COLO829 (cell line): ENCODE results near the gene ERVMER34-1.

Experiments
- DNase-seq: peaks from one replicate; pipeline ENCODE4 v3.0.0; 2012; ENCODE audit warnings: low spot score

Gene ERVMER34-1, protein sequence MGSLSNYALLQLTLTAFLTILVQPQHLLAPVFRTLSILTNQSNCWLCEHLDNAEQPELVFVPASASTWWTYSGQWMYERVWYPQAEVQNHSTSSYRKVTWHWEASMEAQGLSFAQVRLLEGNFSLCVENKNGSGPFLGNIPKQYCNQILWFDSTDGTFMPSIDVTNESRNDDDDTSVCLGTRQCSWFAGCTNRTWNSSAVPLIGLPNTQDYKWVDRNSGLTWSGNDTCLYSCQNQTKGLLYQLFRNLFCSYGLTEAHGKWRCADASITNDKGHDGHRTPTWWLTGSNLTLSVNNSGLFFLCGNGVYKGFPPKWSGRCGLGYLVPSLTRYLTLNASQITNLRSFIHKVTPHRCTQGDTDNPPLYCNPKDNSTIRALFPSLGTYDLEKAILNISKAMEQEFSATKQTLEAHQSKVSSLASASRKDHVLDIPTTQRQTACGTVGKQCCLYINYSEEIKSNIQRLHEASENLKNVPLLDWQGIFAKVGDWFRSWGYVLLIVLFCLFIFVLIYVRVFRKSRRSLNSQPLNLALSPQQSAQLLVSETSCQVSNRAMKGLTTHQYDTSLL

DNA sequence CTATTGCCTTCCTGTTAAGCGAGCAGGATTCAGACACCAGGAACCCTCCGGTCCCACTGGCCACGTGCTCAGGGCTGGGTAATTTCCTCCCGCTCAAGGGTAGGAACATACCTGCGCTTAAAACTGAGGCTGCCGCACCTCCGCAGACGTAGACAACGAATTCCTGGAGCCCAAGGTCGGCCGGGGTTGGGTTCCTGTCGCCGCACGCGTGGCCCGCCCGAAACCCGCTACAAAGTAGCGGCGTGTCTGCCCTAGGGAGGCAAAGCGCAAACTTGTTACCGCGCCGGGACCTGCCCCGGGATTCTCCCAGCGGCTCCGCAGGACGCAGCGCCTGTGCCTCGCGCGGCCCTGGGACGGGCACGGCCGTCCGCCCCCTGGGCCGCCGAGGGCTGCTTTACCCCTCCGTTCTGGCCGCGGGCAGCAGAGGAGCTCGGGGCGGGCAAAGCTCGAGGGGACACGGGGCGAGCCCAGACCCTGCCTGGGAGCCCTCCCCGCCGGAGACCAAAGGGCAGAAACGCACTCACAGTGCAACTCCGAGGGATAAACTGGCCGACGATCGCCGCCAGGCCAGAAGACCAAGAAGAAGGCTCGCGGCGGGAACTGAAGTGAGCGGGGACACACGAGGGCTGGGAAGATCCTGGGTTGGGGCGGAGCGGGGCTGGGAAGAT lies at the start of gene ERVMER34-1:
ERVMER34-1 (minus strand) TSS at position 607 of the 668 bp plus-strand sequence. CDS start 5,905 bp downstream, outside the sequence.
- DNase-seq = no peak

- no peak for DNase-seq
These were observed 48.6 kb upstream of the ERVMER34-1 start for GRCh38 chr4:52799813-52800212.

DNA sequence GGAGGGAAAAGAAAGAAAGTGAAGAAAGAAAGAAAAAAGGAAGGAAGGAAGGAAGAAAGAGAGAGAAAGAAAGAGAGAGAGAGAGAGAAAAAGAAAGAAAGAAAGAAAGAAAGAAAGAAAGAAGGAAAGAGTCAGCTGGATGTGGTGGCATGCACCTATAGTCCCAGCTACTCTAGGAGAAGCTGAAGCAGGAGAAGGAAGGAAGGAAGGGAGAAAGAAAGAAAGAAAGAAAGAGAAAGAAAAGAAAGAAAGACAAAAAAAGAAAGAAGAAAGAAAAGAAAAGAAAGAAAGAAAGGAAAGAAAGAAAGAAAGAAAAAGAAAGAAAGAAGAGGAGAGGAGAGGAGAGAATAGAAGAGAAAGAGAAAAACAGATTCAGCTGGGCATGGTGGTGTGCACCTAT lies 44.3 kb upstream of the ERVMER34-1 start:
- DNase-seq = no peak

- no peak for DNase-seq
These were observed 40.7 kb upstream of the ERVMER34-1 start for GRCh38 chr4:52791936-52792335.

DNA sequence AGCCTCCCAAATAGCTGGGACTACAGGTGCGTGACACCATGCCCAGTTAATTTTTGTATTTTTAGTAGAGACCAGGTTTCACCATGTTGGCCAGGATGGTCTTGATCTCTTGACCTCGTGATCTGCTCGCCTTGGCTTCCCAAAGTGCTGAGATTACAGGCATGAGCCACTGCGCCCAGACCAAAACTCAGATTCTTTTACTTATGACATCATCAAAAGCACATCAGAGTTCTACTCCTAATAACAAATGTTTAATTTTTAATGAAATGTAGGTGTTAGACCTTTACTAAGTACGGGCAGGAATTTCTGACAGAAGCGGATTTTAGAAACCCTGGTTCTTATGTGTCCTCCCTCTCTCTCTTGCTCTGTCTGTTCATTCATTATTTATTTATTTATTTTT lies 38.5 kb upstream of the ERVMER34-1 start:
- no peak for DNase-seq

DNA sequence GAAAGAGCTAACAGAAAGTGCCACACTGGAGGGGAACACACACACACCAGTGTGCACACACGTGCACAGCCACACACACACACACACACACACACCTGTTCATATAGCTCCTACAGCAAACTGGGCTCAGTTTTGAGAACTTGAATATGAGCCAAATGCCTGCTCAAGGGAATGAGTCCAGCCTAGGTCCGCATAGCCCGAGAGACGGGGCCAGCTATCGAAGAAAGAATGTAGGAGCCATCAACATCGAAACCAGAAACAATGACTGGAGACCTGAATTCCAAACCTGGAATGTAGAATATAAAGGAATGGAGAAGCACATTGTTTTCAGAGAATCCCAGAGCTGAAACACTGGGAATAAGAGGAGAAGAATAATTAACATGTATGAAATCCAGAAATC lies 37.6 kb upstream of the ERVMER34-1 start:
- DNase-seq = no peak

DNA sequence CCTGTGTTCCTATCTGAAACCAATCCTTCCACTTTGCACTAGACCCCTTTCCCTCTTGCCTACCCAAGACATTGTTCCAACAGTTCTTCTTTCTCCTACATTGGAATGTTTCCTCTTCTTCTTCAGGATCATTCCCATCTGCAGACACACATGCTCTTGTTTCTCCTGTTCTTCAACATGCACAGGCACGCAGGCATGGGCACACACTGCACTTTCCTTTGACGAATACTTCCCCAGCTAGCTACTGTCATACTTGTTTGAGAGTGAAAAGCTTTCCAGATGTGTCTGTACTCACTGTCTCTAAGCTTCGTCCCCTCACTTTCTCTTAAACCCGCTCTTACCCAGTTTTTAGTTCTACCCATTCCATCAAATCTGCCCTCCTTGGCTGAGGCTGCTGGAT lies 31.8 kb upstream of the ERVMER34-1 start:
- no peak for DNase-seq

- DNase-seq = no peak
These were observed 29.6 kb upstream of the ERVMER34-1 start for GRCh38 chr4:52780617-52781354.

DNA sequence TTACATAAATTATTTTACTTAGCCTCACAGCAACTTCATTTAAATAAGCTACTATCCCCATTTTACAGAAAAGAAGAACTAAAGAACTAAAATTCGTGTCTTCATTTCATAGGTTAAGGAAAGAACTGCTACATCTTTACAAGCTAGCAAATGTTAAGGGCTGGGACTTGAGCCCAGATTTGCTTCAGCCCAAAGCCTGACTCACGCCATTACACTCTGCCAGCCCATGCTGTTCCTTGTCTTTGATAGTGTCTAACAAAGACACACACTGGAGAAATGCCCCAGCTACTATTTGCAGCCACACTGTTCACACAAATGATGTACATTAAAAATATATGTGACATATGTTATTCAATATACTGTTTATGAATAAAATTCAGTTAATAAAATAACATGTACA lies 29.0 kb upstream of the ERVMER34-1 start:
- DNase-seq = no peak

- no peak for DNase-seq
These were observed 9.0 kb upstream of the ERVMER34-1 start for GRCh38 chr4:52760256-52760655.

- no peak for DNase-seq
These were observed 4.2 kb upstream of the ERVMER34-1 start for GRCh38 chr4:52755426-52755825.

DNA sequence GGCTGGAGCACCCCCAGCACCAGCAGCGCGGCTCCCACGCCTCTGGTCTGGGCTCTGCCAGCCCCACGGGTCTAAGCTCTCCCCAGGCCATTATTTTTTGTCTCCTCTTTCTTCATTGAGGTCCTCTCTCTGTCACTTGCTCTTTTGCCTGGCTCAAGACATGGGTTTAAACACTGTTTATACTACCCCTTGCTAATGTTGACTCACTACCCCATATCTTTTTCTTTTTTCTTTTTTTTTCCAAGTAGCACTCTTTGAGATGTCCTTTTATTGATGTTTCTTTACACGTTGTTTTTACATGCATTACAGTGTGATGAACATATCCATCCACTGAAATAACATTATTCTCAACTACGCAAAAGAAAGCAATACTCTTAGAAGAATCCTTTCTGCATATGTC lies 1.7 kb upstream of the ERVMER34-1 start:
- no peak for DNase-seq

DNA sequence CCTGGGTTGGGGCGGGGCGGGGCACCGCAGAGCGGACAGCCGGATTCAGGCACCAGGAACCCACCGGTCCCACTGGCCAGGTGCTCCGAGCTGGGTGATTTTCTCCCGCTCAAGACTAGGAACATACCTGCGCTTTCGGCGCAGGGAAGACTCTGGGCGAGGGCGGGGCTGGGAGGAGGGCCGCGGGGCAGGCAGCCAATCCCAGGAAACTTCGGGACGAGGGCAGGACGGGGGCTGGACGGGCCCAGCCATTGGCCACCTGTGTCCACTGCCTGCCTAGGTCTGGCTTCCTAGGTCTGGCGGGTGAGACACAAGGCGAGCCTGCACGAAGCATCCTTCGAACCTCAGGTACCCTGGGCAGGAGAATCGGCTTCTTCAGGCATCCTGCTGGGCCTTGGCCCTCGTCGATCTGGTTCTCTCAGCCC lies 274 bp upstream of the ERVMER34-1 start:
- DNase-seq = peak; percentile 23

- no peak for DNase-seq
These were observed 1.0 kb downstream of the ERVMER34-1 start for GRCh38 chr4:52750213-52750612.

DNA sequence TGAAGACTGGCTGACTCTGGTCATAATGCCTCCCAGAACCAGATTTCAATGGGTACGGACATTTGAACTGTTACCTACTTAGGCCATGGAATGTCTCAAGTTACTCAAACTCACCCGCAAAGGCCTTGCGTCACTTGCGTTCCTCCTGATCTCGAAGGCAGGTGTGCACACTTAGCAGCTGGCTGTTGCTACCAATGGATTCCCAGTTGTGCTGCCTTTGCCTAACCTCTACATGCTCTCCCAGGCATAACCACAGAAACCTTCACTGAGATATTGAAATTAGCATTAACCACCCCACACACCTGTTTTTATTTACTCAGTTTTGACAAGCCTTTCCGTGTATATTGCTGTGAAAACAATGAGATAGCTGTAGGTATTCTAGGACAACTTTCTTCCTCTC lies 2.8 kb downstream of the ERVMER34-1 start:
- DNase-seq = no peak

DNA sequence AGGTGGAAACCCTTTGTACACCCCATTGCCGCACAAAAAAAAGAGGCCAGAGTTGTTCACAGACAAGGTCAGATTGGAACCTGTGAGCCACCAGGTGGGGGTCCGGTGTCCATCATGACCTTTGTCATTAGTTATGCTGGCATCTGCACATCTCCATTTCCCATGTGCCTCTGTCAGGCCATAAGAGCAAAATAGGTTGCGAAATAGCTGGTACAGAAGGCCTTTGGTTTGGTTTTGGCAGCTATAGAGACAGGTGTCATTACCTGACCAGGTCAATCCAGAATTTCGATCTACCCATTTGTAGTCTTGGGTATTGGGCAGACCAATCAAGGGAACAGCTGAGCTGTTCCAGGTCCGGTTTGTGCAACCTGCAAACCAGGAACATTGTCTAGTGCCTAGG lies 6.6 kb downstream of the ERVMER34-1 start:
- no peak for DNase-seq

DNA sequence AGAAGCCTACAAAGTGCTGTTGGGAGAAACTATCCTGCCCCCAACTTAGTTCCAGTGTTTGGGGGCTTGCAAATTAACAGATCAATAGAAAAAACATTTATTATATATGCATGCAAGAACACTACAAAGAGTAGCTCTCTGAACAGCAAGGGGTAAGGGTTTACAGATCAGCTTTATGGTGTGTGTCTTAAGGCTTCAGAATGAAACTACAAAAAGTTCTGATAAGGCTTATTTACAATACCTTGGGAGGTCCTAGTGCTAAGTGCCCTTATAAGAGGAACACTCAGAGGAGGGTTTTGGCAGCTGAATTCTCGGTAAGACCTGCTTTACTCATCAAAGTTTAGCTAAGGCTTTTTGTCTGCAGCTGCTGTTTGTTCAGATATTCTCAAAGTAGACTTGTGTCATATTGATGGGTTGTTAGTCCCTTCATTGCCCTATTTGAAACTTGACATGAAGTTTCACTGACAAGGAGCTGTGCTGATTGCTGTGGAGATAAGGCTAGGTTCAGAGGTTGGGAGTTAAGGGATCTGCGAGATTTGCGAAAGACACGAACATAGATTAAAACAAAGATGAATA lies 7.7 kb downstream of the ERVMER34-1 start:
- DNase-seq = no peak

GRCh38 chr4:52729586-52729985 lies 21.6 kb downstream of the ERVMER34-1 start:
- no peak for DNase-seq

GRCh38 chr4:52728691-52729240 lies 22.5 kb downstream of the ERVMER34-1 start:
- DNase-seq = no peak

GRCh38 chr4:52726826-52727580 lies 24.2 kb downstream of the ERVMER34-1 start:
- DNase-seq = no peak
